MM.1S (cell line): ENCODE measurements around the gene CD300LB.

Experiments
- DNase-seq: peaks from one replicate; pipeline ENCODE4 v3.0.0-alpha.2; 2015
- H2AFZ ChIP-seq: fragments of 300-600 bp; sonication (generic); 2 replicates; pipeline ENCODE4 v1.6.0; 2016; ENCODE audit warnings: antibody characterized with exemption, low read length
- H3F3A ChIP-seq: fragments of 300-600 bp; sonication (generic); 2 replicates; pipeline ENCODE4 v1.6.1; 2016; ENCODE audit warnings: mild to moderate bottlenecking, antibody characterized with exemption, low read length, moderate library complexity, mixed read lengths; ENCODE audit not compliant: insufficient read depth
- H3K27ac ChIP-seq: fragments of 300-600 bp; sonication (generic); 2 replicates; pipeline ENCODE4 v1.5.1; 2016; ENCODE audit warnings: mild to moderate bottlenecking, low read length
- H3K27me3 ChIP-seq: fragments of 300-600 bp; sonication (generic); replicated peaks from 2 replicates; pipeline ENCODE4 v1.6.0; 2016; ENCODE audit warnings: low read length; ENCODE audit not compliant: insufficient read depth
- H3K36me3 ChIP-seq: fragments of 300-600 bp; sonication (generic); replicated peaks from 2 replicates; pipeline ENCODE4 v1.6.1; 2016; ENCODE audit warnings: mild to moderate bottlenecking, low read length, mixed read lengths; ENCODE audit not compliant: insufficient read depth
- H3K4me1 ChIP-seq: fragments of 300-600 bp; sonication (generic); 2 replicates; pipeline ENCODE4 v1.6.1; 2016; ENCODE audit warnings: low read length, mixed read lengths
- H3K4me2 ChIP-seq: fragments of 300-600 bp; sonication (generic); 2 replicates; pipeline ENCODE4 v1.6.0; 2016; ENCODE audit warnings: low read depth, low read length
- H3K4me3 ChIP-seq: fragments of 300-600 bp; sonication (generic); 2 replicates; pipeline ENCODE4 v1.5.1; 2016; ENCODE audit warnings: low read length, mixed read lengths
- H3K79me2 ChIP-seq: fragments of 300-600 bp; sonication (generic); 2 replicates; pipeline ENCODE4 v1.6.1; 2016; ENCODE audit warnings: mixed run types, low read length, mixed read lengths
- H3K9ac ChIP-seq: fragments of 300-600 bp; sonication (generic); 2 replicates; pipeline ENCODE4 v1.6.1; 2016; ENCODE audit warnings: low read length, mixed read lengths
- H3K9me2 ChIP-seq: fragments of 300-600 bp; sonication (generic); replicated peaks from 2 replicates; pipeline ENCODE4 v1.6.1; 2016; ENCODE audit warnings: mild to moderate bottlenecking, low read length, mixed read lengths; ENCODE audit not compliant: insufficient read depth
- H3K9me3 ChIP-seq: fragments of 300-600 bp; sonication (generic); replicated peaks from 2 replicates; pipeline ENCODE4 v1.6.1; 2016; ENCODE audit warnings: mild to moderate bottlenecking, low read length, mixed read lengths; ENCODE audit not compliant: insufficient read depth
- H4K20me1 ChIP-seq: fragments of 300-600 bp; sonication (generic); 2 replicates; pipeline ENCODE4 v1.6.1; 2016; ENCODE audit warnings: mild to moderate bottlenecking, low read length, moderate library complexity, mixed read lengths; ENCODE audit not compliant: insufficient read depth
- EZH2 ChIP-seq: fragments of 300-600 bp; sonication (generic); optimal IDR thresholded peaks from 2 replicates; pipeline ENCODE3; 2017; ENCODE audit warnings: low read depth, mild to moderate bottlenecking, antibody characterized with exemption, low read length, mixed read lengths
- EZH2phosphoT487 ChIP-seq: fragments of 300-600 bp; sonication (generic); IDR thresholded peaks from 2 replicates; pipeline ENCODE4 v1.6.1; 2018; ENCODE audit warnings: antibody characterized with exemption, low read length
- TF ChIP-seq, protein P1 (sequence below): fragments of 300-600 bp; sonication (generic); IDR thresholded peaks from 2 replicates; pipeline ENCODE4 v1.5.1; 2016; ENCODE audit warnings: antibody characterized with exemption, low read length, mixed read lengths

CD300LB gene

DNA sequence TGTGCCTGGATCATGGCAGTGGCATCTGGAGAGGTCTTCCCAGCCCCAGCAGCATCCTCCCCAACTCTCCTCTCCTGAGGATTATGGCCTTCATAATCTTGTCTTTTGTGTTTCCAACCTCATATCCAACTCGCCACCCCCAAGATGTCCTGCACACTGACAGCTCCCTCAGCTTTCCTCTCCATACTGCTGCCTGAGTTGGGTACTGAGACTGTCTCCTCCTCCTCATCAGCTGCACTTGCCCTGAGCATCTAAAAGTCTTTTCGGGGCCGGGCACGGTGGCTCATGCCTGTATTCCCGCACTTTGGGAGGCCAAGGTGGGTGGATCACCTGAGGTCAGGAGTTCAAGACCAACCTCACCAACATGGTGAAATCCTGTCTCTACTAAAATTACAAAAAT lies 2.0 kb downstream of the CD300LB start:
- Histone ChIP-seq H3K4me3 (no peak overlapping the region), H3K9me3 (no peaks in the 10 kb centered on the region), H3F3A (no peaks in the 10 kb centered on the region), H3K4me2 (no peak overlapping the region), H2AFZ (no peak overlapping the region), H3K27ac (no peak overlapping the region), H3K27me3 (peaks cover 98% of the 10 kb centered on the region), H3K79me2 (no peaks in the 10 kb centered on the region), H3K4me1 (no peaks in the 10 kb centered on the region), H3K9ac (no peak overlapping the region), H3K9me2 (no peaks in the 10 kb centered on the region), H3K36me3 (no peaks in the 10 kb centered on the region), H4K20me1 (no peaks in the 10 kb centered on the region)
- no peak for DNase-seq
- TF ChIP-seq EZH2phosphoT487 = no peak
- TF ChIP-seq, protein P1, sequence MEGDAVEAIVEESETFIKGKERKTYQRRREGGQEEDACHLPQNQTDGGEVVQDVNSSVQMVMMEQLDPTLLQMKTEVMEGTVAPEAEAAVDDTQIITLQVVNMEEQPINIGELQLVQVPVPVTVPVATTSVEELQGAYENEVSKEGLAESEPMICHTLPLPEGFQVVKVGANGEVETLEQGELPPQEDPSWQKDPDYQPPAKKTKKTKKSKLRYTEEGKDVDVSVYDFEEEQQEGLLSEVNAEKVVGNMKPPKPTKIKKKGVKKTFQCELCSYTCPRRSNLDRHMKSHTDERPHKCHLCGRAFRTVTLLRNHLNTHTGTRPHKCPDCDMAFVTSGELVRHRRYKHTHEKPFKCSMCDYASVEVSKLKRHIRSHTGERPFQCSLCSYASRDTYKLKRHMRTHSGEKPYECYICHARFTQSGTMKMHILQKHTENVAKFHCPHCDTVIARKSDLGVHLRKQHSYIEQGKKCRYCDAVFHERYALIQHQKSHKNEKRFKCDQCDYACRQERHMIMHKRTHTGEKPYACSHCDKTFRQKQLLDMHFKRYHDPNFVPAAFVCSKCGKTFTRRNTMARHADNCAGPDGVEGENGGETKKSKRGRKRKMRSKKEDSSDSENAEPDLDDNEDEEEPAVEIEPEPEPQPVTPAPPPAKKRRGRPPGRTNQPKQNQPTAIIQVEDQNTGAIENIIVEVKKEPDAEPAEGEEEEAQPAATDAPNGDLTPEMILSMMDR = no peak
- no peak for TF ChIP-seq EZH2

DNA sequence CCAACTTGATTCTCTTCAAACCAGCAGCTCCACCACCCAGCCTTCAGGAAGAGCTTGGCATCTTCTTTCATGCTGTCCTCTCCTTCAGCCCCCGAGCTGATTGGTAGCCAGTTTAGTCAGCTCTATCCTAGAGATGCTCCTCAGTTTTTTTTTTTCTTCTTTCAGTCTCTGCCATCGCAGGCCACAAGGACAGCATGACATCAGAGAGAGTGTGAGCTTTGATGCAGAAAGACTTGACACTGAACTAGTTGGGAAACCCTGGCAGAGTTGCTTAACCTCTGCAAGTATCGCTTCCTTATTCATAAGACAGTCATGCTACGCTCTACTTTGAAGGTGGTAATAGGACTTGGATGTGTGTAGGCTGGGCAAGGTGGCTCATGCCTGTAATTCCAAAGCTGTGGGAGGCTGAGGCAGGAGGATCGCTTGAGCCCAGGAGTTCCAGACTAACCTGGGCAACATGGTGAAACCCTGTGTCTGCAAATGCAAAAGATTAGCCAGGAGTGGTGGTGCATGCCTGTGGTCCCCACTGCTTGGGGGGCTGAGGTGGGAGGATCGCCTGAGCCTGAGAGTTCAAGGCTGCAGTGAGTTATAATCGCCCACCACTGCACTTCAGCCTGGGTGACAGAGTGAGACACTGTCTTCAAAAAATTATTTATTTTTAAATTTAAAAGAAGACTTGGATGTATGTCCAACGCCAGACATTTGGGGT lies 2.6 kb downstream of the CD300LB start:
- no peak overlapping the region for H2AFZ ChIP-seq
- no peak for DNase-seq

DNA sequence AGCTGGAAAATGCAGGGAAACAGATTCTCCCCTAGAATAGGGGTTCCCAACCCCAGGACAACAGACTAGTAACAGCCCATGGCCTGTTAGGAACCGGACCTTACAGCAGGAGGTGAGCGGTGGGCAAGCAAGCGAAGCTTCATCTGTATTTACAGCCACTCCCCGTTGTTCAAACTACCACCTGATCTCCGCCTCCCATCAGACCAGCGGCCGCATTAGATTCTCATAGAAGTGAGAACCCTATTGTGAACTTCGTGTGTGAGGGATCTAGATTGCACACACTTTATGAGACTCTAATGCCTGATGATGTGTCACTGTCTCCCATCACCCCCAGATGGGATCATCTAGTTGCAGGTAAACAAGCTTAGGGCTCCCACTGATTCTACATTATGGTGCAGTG lies 3.5 kb downstream of the CD300LB start:
- no peak for DNase-seq
- no peak for TF ChIP-seq EZH2
- TF ChIP-seq, protein P1 = no peak
- TF ChIP-seq EZH2phosphoT487 = no peak
- H3K4me1 ChIP-seq = no peaks in the 10 kb centered on the region
- no peaks in the 10 kb centered on the region for H3K9me2 ChIP-seq
- no peak overlapping the region for H3K27ac ChIP-seq
- no peak overlapping the region for H3K4me3 ChIP-seq
- no peaks in the 10 kb centered on the region for H3F3A ChIP-seq
- no peaks in the 10 kb centered on the region for H3K79me2 ChIP-seq
- H4K20me1 ChIP-seq = no peaks in the 10 kb centered on the region
- H2AFZ ChIP-seq = no peak overlapping the region
- no peak overlapping the region for H3K9ac ChIP-seq
- H3K36me3 ChIP-seq = no peaks in the 10 kb centered on the region
- no peaks in the 10 kb centered on the region for H3K9me3 ChIP-seq
- H3K4me2 ChIP-seq = no peak overlapping the region
- H3K27me3 ChIP-seq = peaks cover 99% of the 10 kb centered on the region

More for the DNA sequence above, 2.6 kb downstream of the CD300LB start:
- peaks cover 98% of the 10 kb centered on the region for H3K27me3 ChIP-seq
- H3F3A ChIP-seq = no peaks in the 10 kb centered on the region
- H3K9me2 ChIP-seq = no peaks in the 10 kb centered on the region
- no peak overlapping the region for H3K9ac ChIP-seq
- no peaks in the 10 kb centered on the region for H3K4me1 ChIP-seq
- no peaks in the 10 kb centered on the region for H3K36me3 ChIP-seq
- no peaks in the 10 kb centered on the region for H3K9me3 ChIP-seq
- no peaks in the 10 kb centered on the region for H4K20me1 ChIP-seq
- H3K79me2 ChIP-seq = no peaks in the 10 kb centered on the region
- TF ChIP-seq EZH2phosphoT487 = no peak
- H3K27ac ChIP-seq = no peak overlapping the region
- H3K4me3 ChIP-seq = no peak overlapping the region
- no peak overlapping the region for H3K4me2 ChIP-seq

DNA sequence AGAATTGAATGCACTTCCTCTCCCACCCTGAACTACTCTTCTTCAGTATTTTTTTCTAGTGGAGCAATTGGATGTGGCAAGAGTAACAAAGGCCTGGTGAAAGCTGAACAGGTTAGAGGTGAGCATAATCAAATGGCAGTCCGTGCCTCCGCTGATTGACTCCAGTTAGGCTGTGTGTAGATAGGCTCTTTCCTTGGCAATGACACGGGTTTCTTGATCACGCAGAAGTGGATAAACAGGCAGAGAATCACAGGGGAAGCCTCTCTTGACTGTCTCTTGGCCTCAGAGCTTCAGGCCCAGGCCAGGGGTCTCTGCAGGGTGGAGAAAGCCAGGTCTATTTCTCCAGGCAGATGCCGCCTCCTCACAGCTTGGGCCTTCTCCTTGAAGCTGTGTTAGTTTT lies 4.2 kb downstream of the CD300LB start:
- H3K79me2 ChIP-seq = no peaks in the 10 kb centered on the region
- H3F3A ChIP-seq = no peaks in the 10 kb centered on the region
- no peaks in the 10 kb centered on the region for H3K36me3 ChIP-seq
- DNase-seq = no peak
- no peak overlapping the region for H3K27ac ChIP-seq
- H3K4me3 ChIP-seq = no peak overlapping the region
- H3K9me2 ChIP-seq = no peaks in the 10 kb centered on the region
- no peak overlapping the region for H3K4me2 ChIP-seq
- H2AFZ ChIP-seq = no peak overlapping the region
- H3K9me3 ChIP-seq = no peaks in the 10 kb centered on the region
- TF ChIP-seq EZH2phosphoT487 (no peak), EZH2 (no peak)
- TF ChIP-seq, protein P1 = no peak
- H3K4me1 ChIP-seq = no peaks in the 10 kb centered on the region
- no peaks in the 10 kb centered on the region for H4K20me1 ChIP-seq
- no peak overlapping the region for H3K9ac ChIP-seq
- H3K27me3 ChIP-seq = peaks cover 99% of the 10 kb centered on the region
